Measurements from ENCODE around the gene APOL3.
"Not testable (repeated sequence)": the region's sequence is repeated elsewhere in the genome, so short reads cannot be mapped to it uniquely, and the experiment has no call there.

Gene APOL3

DNA sequence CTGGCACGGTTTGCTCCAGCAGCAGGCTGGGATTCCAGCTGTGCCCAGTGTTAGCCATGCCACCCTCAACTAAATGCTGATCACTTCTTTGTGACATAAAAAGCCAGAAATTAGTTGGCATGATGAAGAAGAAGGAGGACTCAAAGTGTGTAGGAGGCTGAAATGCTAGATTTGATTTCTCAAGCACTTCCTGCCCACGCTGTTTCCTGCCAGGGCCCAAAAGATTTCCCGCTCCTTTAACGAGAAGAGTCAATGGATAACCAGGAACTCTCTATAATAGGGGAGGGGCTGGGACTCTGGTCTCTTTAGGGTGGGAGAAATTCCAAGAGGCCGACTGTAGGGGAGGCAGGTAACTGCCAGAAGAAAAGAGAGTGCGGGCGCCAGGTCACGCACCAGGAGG lies 26.4 kb downstream of the APOL3 start:
- DNase-seq (ENCODE audit: low read depth): no peak

DNA sequence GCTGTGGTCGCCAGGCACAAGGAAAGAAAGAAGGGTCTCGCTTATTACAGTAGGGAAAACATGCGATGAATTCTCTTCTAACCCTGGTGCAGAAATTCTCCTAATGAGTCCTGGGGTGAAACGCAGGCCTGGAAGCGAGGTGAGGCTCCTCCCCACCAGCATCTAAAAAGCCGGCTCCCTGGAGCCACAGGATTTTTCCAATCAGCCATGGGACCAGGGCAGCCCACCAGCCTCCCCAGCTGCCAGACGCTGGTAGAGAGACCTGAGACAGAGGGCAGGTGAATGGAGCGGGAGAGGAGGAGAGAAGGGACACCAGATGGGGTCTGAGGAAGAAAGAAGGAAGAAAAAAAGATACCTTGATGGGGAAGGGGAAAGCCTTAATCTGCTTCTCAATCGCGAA lies 28.6 kb downstream of the APOL3 start:
- no peak for DNase-seq (ENCODE audit: low read depth)

DNA sequence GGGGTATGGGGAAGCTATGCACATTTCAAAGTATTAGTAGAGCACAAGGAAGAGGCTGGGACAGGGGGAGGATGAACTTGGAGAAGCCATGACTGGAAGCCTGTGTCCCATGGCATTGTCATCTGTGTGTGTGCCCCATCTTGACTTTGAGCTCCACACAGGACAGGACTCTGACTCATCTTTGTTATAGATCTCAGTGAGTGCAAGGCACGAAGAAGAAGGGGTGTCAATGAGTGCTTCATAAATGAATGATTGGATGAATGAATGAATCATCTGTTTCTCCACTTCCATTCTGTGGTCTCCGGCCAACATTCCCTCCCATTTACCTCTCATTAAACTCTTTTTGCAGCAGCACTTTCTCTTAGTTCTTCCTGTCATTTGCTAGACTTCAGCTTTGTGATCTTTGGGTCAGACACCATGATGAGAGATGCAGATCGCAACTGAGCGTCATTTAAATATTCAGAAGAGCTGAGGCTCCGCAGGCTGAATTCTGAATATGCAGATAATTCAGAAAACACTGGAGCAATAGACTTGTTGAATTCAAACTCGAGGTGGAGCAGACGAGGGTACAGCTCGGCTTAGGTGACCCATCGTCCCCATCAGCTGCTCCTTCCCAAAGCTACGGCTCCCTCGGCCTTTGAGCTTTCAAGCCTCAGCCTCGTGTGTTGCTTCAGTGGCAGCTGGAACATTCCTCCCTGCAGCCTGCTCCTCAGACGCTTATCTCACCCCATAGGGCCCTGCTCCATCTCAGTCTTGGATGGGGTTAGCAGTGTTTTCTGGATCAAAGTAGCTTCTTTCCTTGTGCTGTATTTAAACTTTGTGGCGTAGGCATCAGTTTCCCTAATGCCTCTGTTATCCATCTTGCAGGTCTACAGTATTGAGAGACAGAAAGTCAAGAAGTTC lies 30.8 kb downstream of the APOL3 start:
- DNase-seq (ENCODE audit: low read depth): no peak

DNA sequence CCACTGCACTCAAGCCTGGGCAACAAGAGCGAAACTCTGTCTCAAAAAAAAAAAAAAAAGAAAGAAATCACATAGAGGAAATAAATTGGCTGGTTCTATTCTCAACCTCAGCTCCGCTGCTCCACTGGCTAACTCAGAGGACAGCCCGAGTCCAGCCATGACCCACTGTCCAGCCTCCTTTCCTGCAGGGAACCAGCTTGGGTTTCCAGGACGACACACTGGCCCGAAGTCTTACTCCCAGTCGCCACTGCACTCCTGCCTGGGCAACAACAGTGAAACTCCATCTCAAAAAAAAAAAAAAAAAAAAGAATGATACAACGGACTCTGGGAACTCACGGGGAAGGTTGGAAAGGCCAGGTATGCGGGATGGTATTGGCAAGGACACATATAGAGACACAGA lies 31.5 kb downstream of the APOL3 start:
- DNase-seq (ENCODE audit: low read depth): no peak

GRCh38 chr22:36125994-36126531 lies 34.5 kb downstream of the APOL3 start:
- no peak for DNase-seq (ENCODE audit: low read depth)

DNA sequence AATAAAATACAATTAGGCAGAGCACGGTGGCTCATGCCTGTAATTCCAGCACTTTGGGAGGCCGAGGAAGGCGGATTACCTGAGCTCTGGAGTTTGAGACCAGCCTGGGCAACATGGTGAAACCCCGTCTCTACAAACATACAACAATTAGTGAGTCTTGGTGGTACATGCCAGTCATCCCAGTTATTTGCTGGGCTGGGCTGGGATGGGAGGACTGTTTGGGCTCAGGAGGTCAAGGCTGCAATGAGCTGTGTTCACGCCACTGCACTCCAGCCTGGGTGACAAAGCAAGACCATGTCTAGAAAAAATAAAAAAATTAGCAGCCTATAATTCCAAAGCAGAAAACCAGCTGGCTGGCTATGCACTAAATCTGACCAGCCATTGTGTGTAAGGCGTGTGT lies 35.1 kb downstream of the APOL3 start:
- no peak for DNase-seq (ENCODE audit: low read depth)

DNA sequence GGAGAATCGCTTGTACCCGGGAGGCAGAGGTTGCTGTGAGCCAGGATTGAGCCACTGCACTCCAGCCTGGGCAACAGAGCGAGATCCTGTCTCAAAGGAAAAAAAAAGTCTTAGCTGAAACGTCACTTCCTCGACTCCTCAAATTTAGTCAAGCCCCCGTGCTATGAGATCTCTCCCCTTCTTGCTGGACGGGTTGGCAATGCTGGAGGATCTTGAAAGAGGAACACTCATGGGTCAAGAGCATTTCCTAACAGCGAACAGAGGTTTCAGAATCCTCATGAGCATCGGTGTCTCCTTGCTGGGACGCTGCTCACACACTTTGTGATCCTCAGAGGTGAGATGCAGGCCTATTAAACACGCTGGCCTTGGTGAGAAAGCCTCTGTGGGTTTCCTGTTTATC lies 35.9 kb downstream of the APOL3 start:
- DNase-seq (ENCODE audit: low read depth): no peak

DNA sequence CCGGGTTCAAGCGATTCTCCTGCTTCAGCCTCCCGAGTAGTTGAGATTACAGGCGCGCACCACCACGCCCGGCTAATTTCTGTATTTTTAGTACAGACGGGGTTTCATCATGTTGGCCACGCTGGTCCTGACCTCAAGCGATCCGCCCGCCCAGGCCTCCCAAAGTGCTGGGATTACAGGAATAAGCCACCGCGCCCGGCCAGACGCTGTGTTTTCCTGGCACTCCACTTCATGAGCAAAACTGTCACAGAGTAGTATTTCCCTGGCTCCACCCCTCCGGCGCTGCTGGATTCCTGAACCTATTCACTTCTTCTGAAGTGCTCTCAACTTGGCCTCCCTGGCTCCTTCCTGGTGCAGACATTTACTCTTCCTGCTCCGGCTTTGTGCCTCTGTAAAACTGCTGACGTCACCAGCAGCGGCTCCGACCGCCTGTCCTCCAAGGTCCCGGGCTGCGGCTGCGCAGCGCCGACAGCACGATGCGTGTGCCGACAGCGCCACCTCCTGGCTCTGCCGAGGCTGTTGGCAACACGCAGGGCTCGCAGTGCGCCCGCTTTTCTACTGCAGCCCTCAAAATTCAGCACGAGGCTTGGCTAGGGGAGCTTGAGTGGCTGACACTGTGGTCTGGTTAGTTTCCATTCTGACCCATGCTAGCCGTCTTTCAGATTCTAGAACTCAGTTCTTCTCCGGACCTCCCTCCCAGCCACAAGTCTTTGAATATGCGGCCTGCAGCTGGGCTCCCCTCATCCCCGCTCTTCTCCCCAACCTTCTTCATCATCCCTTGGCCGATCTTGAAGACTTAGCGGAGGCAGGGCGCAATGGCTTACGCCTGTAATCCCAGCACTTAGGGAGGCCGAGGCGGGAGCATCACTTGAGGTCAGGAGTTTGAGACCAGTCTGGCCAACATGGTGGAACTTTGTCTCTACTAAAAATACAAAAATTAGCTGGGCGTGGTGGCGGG lies 36.6 kb downstream of the APOL3 start:
- DNase-seq (ENCODE audit: low read depth): peak; percentile 82

DNA sequence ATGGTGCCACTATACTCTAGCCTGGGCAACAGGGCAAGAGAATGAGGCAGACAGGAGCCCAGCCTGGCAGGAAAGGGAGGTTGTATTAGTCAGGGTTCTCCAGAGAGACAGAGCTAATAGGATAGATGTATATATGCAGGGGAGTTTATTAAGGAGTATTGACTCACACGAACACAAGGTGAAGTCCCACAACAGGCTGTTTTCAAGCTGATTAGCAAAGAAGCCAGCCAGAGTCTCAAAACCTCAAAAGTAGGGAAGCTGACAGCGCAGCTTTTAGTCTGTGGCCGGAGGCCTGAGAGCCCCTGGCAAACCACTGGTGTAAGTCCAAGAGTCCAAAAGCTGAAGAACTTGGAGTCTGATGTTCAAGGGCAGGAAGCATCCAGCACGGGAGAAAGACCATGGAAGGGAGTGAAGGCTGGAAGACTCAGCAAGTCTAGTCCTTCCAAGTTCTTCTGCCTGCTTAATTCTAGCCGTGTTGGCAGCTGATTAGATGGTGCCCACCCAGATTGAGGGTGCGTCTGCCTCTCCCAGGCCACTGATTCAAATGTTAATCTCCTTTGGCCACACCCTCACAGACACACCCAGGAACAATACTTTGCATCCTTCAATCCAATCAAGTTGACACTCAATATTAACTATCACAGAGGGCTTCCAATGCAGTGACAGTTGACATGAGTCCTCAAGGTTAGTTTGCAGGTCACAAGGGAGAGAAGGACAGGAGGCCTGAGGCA lies 39.8 kb downstream of the APOL3 start:
- not testable (repeated sequence) for DNase-seq (ENCODE audit: low read depth)

DNA sequence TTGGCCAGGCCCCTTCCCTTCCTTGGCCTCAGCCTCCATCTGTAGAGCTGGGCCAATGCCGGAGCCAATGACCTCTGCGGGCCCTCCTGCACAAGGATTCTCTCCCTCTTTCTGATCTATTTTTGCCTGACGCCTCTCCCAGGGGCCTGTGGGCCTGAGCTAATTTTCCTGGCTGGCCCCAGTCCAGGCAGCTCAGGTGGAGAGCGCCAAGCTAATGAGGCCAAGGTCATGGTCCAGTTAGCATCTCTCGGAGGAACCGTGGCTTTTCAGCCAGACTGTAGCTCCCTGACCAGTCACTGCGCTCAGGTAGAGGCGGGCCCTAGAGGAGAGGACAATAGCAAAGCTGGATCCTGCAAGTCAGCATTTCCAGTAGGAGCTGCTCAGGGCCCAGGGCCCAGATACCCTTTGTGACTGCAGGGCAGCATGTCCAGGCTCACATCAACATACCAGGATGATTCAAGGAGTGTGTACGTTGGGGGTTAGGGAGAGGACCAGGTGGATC lies 43.5 kb downstream of the APOL3 start:
- no peak for DNase-seq (ENCODE audit: low read depth)

DNA sequence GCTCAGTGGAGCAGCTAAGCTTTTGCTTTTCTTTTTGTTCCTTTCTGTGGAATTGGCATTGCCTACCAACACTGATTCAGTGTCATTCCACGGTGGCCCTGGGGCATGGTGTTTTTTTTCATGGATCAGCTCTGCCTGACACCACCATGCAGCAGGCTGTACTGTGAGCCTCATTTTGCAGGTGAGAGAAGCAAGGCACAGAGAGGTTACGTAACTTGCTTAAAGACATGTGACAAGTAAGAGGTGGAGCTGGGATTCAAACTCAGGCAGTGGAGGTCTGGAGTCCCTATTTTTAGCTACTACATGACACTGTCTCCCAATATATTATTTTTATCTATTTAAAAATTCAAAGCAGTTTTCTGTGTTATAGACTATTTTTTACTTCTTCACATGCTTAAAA lies 44.4 kb downstream of the APOL3 start:
- no peak for DNase-seq (ENCODE audit: low read depth)

GRCh38 chr22:36113121-36113520 lies 47.4 kb downstream of the APOL3 start:
- DNase-seq (ENCODE audit: low read depth): no peak

DNA sequence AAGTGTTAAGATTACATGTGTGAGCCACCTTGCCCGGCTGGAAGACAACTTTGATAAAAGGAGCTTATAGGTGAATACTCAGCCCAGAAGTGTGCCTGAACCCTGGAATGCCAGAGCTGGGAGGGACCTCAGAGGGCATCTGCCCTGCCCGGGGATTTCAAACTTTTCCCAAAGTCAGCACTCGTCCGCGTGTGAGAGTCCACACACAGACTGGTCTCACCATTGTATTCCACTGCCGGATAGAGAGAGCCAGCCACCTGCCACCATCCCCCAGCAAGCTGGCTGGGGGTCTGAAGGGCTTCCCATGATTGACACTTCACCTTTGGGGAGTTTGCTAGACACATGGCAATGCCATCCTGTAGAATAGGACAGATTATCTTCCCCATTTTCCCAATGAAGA lies 49.2 kb downstream of the APOL3 start:
- DNase-seq (ENCODE audit: low read depth): no peak

DNA sequence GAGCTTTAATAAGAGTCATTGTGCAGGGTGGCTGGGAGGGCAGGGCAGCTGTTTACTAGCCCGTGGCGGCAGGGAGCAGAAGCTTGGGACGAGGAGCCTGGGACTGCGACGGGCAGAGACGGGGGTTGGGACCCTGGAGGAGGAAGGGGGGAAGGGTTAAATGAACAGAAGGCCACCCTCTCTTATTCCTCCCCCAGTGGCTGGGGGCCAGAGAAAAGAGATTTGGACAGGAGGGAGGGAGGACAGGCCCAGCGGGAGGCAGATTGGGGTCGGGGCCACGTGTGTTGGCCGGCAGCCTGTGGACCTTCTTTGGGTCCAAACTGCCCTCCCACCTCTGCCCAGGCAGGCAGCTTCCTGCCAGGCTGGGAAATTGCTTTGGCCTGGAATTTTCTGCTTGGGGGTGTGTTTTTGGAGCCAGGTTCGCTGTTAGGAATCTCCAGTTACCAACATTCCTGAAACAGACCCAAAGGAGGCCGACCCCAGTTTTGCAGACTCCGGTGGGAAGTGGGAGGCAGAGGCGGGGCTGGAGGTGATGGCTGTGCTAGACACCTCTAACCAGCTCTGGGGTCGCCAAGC lies 50.2 kb downstream of the APOL3 start:
- DNase-seq (ENCODE audit: low read depth): no peak

GRCh38 chr22:36107436-36107835 lies 53.1 kb downstream of the APOL3 start:
- DNase-seq (ENCODE audit: low read depth): no peak

DNA sequence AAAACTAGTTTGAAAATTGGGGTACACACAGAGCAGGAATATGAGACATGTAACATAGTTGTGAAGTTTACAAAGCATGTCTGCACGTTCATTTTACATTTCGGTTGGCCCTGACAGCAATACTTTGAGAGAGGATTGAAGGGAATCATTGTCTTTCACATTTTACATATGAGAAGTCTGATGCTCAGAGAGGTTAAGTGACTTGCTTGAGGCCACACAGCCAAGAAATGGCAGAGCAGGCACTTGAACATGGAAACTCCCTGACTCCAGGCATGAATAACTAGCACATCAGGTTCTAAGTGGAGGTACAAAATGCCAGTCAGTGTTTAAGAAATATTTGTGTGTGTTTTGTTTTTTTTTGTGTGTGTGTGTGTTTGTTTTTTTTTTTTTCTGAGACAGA lies 53.6 kb downstream of the APOL3 start:
- DNase-seq (ENCODE audit: low read depth): no peak

- no peak for DNase-seq (ENCODE audit: low read depth)
These were observed 55.6 kb downstream of the APOL3 start for GRCh38 chr22:36104988-36105387.

GRCh38 chr22:36104435-36104834 lies 56.1 kb downstream of the APOL3 start:
- no peak for DNase-seq (ENCODE audit: low read depth)

GRCh38 chr22:36103891-36104290 lies 56.7 kb downstream of the APOL3 start:
- DNase-seq (ENCODE audit: low read depth): no peak

DNA sequence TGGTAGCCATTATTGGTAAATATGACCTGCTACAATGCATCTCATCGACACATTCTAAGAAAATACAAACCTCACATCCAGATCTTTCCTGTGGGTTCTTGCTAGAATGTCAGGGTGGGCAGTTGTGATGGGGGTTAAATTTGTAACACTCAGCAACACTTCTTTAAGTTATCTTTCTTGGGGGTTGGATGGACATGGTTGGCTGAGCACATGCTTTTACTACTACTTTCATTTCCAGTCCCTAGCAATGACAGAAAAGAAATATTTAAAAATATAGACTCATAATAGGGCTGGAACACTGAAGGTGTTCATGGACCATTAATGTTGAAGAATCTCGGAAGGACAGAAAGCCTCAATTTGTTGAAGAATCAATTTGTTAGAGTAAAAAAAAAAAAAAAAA lies 57.6 kb downstream of the APOL3 start:
- no peak for DNase-seq (ENCODE audit: low read depth)

DNA sequence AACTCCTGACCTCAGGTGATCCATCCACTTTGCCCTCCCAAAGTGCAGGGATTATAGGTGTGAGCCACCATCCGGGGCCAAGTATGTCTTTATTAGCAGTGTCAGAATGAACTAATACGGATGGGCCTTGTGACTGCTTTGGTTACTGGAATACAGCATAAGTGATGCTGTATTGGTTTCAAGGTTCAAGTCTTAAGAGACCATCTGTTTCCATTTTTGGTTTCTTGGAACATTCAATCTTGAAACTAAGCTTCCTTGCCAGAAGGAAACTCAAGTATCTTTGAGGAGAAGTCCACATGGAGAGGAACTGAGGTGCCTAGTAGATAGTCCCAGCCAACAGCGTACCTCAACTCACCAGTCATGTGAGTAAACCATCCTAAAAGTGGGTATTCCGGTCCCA lies 58.8 kb downstream of the APOL3 start:
- DNase-seq (ENCODE audit: low read depth): no peak

All from stimulated activated CD8-positive, alpha-beta memory T cell treated with anti-CD3 and anti-CD28 coated beads, Interleukin-12 subunit alpha, Interleukin-12 subunit beta, amount 100 ng/mL, for 1 hour (primary cell).